Tibial artery (tissue), 4 donors: ENCODE data around the gene UROD.

ENCODE experiments used
- DNase-seq, 2 donors: peaks; one replicate each; pipeline ENCODE4 v3.0.0-alpha.2; 2019
- H3K27ac ChIP-seq, 2 donors: fragments of 200-600 bp; sonication (generic) in 1 of 2; 1 replicate in 1 of 2; 2 replicates in 1 of 2; pipeline ENCODE4 v1.5.1; 2018 to 2019; ENCODE audit warnings: mild to moderate bottlenecking in 1 of 2
- H3K27me3 ChIP-seq, 2 donors: fragments of 200-600 bp; sonication (generic) in 1 of 2; one replicate each; pipeline versions ENCODE4 v1.5.1 to v1.6.0; 2016 to 2019
- H3K36me3 ChIP-seq, 3 donors: fragments of 200-600 bp; sonication (generic) in 2 of 3; one replicate each; pipeline ENCODE4 v1.5.1; 2016 to 2019; ENCODE audit warnings: mild to moderate bottlenecking in 2 of 3
- H3K4me1 ChIP-seq, 4 donors: fragments of 200-600 bp; sonication (generic) in 2 of 4; 1 replicate in 3 of 4; 2 replicates in 1 of 4; pipeline ENCODE4 v1.5.1; 2016 to 2019
- H3K4me3 ChIP-seq, 2 donors: fragments of 200-600 bp; sonication (generic) in 1 of 2; 1 replicate in 1 of 2; 2 replicates in 1 of 2; pipeline ENCODE4 v1.5.1; 2018 to 2019; ENCODE audit warnings: mild to moderate bottlenecking in 2 of 2
- H3K9me3 ChIP-seq, 3 donors: fragments of 200-600 bp; sonication (generic) in 1 of 3; one replicate each; pipeline ENCODE4 v1.5.1; 2016 to 2019
- CTCF ChIP-seq, 2 experiments: fragments of 200-600 bp in 1 of 2; fragments of 450-650 bp in 1 of 2; IDR thresholded peaks; one replicate each; pipeline ENCODE4 v1.5.1; 2017 to 2019; ENCODE audit warnings: antibody characterized with exemption in 2 of 2, mild to moderate bottlenecking in 1 of 2, moderate library complexity in 1 of 2
- intact Hi-C: fragments of 100-400 bp; cut with DNase I; formaldehyde crosslinking; loops from one replicate; pipeline ENCODE4 v1.15.0; 2023; ENCODE audit warnings: low total_unique reads

The UROD gene

GRCh38 chr1:45035631-45036301, 23.7 kb downstream of the UROD start:
- Histone ChIP-seq H3K36me3 (peaks cover 0 to 27% (median 17%) of the 10 kb centered on the region in 3 donors), H3K4me3 (no peak overlapping the region), H3K9me3 (no peaks in the 10 kb centered on the region), H3K27me3 (no peaks in the 10 kb centered on the region), H3K4me1 (no peaks in the 10 kb centered on the region), H3K27ac (no peak overlapping the region)
- no peak for TF ChIP-seq CTCF (IDR thresholded peaks at IDR 0.05)
- intact Hi-C loops, result no loop called here
- DNase-seq, result no peak

- no peak for TF ChIP-seq CTCF (IDR thresholded peaks at IDR 0.05)
- Histone ChIP-seq H3K36me3 (peaks cover 0 to 30% (median 17%) of the 10 kb centered on the region in 3 donors), H3K27me3 (no peaks in the 10 kb centered on the region), H3K4me3 (no peak overlapping the region), H3K9me3 (no peaks in the 10 kb centered on the region), H3K4me1 (no peaks in the 10 kb centered on the region), H3K27ac (no peak overlapping the region)
- intact Hi-C loops, result no loop called here
- no peak for DNase-seq
Measured at GRCh38 chr1:45037456-45037855, 25.4 kb downstream of the UROD start.

- peaks cover 0 to 36% (median 17%) of the 10 kb centered on the region in 3 donors for H3K36me3 ChIP-seq
- H3K4me1 ChIP-seq, result no peaks in the 10 kb centered on the region
- no peak overlapping the region for H3K4me3 ChIP-seq
- no peaks in the 10 kb centered on the region for H3K9me3 ChIP-seq
- H3K27me3 ChIP-seq, result no peaks in the 10 kb centered on the region
- intact Hi-C loops, result no loop called here
- H3K27ac ChIP-seq, result no peak overlapping the region
- TF ChIP-seq CTCF (IDR thresholded peaks at IDR 0.05), result no peak
- DNase-seq, result no peak
Measured at GRCh38 chr1:45038240-45038639, 26.2 kb downstream of the UROD start.

GRCh38 chr1:45038661-45039364, 26.8 kb downstream of the UROD start:
- H3K9me3 ChIP-seq, result no peaks in the 10 kb centered on the region
- H3K36me3 ChIP-seq, result peaks cover 0 to 38% (median 17%) of the 10 kb centered on the region in 3 donors
- TF ChIP-seq CTCF (IDR thresholded peaks at IDR 0.05), result no peak
- DNase-seq, result no peak
- H3K4me1 ChIP-seq, result no peaks in the 10 kb centered on the region
- no peak overlapping the region for H3K4me3 ChIP-seq
- intact Hi-C loops, result no loop called here
- no peaks in the 10 kb centered on the region for H3K27me3 ChIP-seq
- H3K27ac ChIP-seq, result no peak overlapping the region

DNA sequence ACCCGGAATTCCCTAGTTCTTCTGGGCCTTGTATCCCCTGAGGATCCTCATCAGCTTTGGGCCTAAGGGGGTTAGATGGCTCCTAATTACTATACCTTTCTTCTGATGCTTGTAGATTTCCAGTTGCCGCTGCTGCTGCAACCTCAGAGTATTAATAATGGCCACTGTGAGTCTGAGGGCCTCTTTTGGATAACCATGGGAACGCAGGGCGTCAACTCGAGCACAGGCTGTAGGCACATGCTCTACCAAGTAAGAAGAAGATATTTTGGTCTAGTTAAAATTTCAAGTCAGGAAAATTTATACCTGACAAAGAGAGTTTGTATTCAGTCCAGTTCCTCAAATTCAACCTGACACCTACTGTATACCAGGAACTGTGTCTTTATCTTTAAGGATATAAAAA, 28.2 kb downstream of the UROD start:
- intact Hi-C loops, result no loop called here
- TF ChIP-seq CTCF (IDR thresholded peaks at IDR 0.05), result no peak
- H3K36me3 ChIP-seq, result peaks cover 0 to 28% (median 8%) of the 10 kb centered on the region in 3 donors
- DNase-seq, result no peak
- H3K4me3 ChIP-seq, result no peak overlapping the region
- no peak overlapping the region for H3K27ac ChIP-seq
- no peaks in the 10 kb centered on the region for H3K4me1 ChIP-seq
- no peaks in the 10 kb centered on the region for H3K9me3 ChIP-seq
- no peaks in the 10 kb centered on the region for H3K27me3 ChIP-seq
